NCI-H2029 (cell line): ENCODE results near the gene APLN.

Experiments used
- DNase-seq: peaks from one replicate; lab custom pipeline; 2025; lab: John Stamatoyannopoulos, UW

The APLN gene

GRCh38 chrX:129640737-129641136, 14.0 kb downstream of the APLN start:
- no peak for DNase-seq

GRCh38 chrX:129638917-129639316, 15.8 kb downstream of the APLN start:
- no peak for DNase-seq

- DNase-seq: peak; percentile 13
Measured at GRCh38 chrX:129637217-129638109, 17.3 kb downstream of the APLN start.

- no peak for DNase-seq
Measured at GRCh38 chrX:129636175-129636681, 18.5 kb downstream of the APLN start.

GRCh38 chrX:129634541-129634940, 20.2 kb downstream of the APLN start:
- no peak for DNase-seq

DNA sequence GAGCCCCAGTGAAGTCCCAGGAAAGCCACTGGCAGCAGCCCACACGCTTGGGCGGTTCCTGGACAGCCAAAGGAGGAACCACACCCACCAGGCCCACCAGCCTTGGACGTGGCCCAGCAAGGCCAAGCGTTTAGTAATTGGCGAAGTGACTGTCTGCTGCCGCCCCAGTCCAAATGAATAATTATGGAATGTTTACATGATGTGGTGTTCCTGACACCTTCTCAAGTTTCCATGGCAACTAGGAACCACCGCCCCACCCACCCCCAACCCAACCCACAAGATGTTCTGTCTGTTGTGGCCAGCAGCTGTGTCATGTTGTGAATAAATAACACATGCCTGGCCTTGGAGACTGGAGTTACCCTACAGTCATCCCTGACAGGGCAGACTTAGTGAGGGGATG, 22.3 kb downstream of the APLN start:
- no peak for DNase-seq

DNA sequence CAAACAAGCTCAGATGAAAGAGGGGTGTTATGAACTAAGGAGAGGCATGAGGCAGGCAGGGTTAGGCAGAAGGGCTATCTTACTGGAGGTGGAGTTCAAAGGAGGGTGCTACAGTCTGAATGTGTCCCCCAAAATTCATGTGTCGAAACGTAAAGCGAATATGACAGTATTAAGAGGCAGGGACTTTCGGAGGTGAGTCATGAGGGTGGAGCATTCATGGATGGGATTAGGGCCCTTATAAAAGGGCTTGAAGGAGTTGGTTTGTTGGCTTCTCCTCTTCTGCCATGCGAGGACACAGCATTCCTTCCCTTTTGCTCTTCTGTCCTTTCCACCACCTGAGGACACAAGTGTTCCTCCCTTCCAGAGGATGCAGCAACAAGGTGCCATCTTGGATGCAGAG, 22.9 kb downstream of the APLN start:
- DNase-seq: no peak

DNA sequence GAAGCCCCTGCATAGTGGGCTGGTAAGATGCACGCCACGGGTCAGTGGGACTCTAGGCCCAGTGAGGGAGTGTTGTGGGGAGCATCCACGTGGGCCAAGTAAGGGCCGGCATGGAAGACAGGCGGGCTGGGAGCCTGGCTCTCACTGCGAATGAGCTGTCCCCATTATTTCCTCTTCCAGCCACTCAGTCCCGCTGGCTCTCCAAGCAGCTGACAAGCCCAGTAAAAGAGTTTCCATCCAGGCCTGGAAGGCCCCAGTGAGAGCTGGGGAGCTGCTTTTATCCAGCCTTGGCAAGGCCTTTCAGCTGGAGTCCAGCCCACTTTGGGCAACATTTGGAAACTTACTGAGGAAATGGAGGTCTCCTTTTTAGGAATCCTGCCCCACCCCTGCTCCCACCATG, 24.9 kb downstream of the APLN start:
- DNase-seq: no peak

DNA sequence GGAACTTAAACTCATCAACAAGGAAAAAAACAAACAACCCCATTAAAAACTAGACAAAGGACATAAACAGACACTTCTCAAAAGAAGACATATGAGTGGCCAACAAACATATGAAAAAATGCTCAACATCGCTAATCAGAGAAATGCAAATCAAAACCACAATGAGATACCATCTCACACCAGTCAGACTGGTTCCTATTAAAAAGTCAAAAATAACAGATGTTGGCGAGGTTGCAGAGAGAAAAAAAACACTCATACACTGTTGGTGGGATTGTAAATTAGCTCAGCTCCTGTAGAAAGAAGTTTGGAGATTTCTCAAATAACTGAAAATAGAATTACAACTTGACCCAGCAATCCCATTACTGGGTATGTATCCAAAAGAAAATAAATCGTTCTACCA, 28.7 kb downstream of the APLN start:
- DNase-seq: no peak

DNA sequence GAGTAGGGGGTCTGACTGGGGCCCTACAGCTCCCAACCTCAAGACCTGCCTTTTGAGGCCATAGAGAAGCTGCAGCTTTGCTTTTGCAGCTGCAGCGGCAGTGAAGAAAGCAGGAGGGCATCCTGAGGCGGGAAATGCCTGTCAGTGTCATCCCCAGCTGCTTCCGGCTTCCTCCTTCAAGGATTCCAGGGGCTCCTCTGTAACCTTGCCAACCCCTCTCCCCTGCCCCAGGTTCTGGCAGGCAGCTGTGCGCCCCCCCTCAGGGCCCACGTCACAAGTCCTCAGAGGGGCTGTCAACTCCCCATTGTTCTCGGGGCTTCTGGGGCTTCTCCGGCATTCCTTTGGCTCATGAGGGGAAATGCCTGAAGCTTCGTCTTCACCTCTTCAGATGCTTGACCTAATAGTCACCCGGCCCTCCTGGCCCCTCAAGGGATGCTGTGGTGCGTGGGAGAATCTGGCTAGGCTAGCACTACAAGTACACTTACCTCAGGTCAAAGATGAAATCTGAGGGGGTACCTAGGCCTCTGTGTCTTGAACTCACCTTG, 31.9 kb downstream of the APLN start:
- DNase-seq: no peak

- no peak for DNase-seq
Measured at GRCh38 chrX:129618997-129619396, 35.8 kb downstream of the APLN start.

DNA sequence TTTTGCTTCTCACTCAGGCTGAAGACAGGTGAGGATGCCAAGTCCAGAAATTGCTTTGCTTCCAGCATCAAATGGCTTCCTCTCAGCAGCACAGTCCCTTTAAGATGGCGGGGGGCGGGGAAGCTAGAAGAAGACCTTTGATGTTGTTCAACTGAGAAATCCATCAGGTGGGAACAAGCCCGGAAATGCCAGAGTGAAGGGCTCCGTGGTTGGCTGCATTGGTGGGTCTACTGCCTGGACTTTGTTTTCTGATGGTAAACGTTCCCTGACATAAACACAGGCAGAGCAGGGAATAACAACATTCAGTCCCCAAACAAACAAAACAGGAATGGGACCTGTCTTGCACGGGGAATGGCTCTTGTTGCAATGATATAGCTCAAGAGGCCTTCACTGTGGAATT, 37.3 kb downstream of the APLN start:
- DNase-seq: no peak

GRCh38 chrX:129614481-129615255, 40.1 kb downstream of the APLN start:
- no peak for DNase-seq

GRCh38 chrX:129613596-129613995, 41.2 kb downstream of the APLN start:
- DNase-seq: no peak

DNA sequence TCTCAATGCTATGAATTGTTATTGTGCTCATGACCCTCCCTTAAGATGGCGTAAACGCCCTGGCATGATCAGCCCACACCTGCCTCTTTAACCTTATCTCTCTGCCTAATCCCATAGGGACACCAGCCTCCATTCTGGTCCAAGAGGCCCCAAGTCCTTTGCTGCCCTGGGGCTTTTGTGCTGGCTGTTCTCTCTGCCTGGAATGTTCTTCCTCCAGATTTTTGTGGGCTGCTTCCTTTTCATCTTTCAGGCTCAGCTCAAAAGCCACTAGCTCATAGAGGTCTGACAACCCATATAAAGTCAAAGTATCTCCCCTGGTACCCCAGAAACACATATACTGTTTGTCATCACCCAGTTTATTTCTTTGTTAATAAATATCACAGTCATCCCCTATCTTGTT, 42.4 kb downstream of the APLN start:
- no peak for DNase-seq

GRCh38 chrX:129609395-129609794, 45.4 kb downstream of the APLN start:
- DNase-seq: no peak

GRCh38 chrX:129608496-129608895, 46.3 kb downstream of the APLN start:
- no peak for DNase-seq

DNA sequence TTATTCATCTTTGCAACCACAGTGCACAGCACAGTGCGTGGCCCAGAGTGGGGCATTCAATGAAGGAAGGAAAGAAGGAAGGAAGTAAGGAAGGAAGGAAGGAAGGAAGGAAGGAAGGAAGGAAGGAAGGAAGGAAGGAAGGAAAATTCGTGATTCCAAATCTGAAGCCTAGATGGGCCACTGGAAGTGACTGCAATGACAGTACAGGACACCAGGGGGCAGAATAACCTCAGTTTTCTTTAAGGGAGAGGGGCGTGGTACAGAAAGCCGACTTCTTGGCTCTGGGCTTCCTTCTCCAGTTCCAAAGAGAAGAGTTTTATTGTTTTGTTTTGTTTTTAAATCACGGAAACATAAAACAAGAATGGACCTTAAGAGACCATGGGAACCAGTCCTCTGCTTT, 47.8 kb downstream of the APLN start:
- peak; percentile 5 for DNase-seq

DNA sequence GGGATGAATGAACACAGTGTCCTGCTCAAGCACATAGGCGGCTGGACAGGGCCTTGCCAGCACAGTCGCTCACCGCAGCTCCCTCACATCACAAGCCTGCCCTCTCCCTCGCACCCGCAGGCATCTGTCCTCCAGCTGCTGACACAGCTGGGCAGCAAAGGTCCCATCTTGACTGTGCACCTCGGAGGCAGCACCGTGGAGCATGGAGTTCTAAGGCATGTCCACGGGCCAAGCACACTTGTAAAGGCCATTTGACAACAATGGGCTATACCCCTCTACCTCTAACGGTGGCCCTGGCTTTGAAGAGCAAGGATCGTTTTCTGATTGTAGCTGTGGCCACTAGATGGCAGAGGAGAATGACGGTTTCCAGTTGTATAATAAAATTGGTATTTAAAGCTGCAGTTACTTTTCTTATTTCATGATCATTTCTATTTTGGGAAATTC, 53.8 kb downstream of the APLN start:
- DNase-seq: peak; percentile 3

- no peak for DNase-seq
Measured at GRCh38 chrX:129599996-129600395, 54.8 kb downstream of the APLN start.

- DNase-seq: no peak
Measured at GRCh38 chrX:129599499-129599898, 55.3 kb downstream of the APLN start.

DNA sequence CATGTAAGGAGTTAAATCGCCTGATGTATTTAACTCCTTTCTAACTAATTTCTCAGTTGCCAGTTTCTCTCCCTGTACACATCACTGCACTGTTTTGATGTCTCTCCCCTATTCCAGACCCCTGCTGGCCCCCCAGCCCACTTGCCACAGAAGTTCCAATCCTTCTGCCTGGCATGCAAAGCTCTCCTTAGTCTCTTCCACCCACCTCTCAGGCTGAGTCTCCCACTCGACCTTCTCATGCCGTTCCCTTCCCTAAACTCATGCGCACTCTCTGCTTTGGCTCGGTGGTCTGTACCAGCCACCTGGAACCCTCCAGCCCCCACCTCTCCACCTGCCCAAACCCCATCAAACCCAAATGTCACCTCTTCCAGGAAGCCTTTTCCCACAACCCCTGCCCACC, 56.9 kb downstream of the APLN start:
- DNase-seq: no peak

GRCh38 chrX:129596077-129596476, 58.7 kb downstream of the APLN start:
- no peak for DNase-seq
